NCI-H345 (cell line): ENCODE data around the gene RBM28.
"Not testable (repeated sequence)": the region's sequence is repeated elsewhere in the genome, so short reads cannot be mapped to it uniquely, and the experiment has no call there.

ENCODE experiments used
- DNase-seq: peaks from one replicate; lab custom pipeline; 2025; lab: John Stamatoyannopoulos, UW

RBM28 gene

GRCh38 chr7:128281605-128282380 is 61.9 kb downstream of the RBM28 start:
- peak; percentile 51 for DNase-seq

GRCh38 chr7:128280451-128280850 is 63.3 kb downstream of the RBM28 start:
- DNase-seq = not testable (repeated sequence)

- DNase-seq = no peak
Observed at GRCh38 chr7:128279124-128279713, 64.5 kb downstream of the RBM28 start.

GRCh38 chr7:128278366-128278765 is 65.3 kb downstream of the RBM28 start:
- DNase-seq = no peak

GRCh38 chr7:128275681-128276080 is 68.0 kb downstream of the RBM28 start:
- no peak for DNase-seq

GRCh38 chr7:128274884-128275603 is 68.7 kb downstream of the RBM28 start:
- DNase-seq = no peak

- DNase-seq = no peak
Observed at GRCh38 chr7:128274246-128274883, 69.3 kb downstream of the RBM28 start.

GRCh38 chr7:128271942-128272481 is 71.7 kb downstream of the RBM28 start:
- DNase-seq = no peak

GRCh38 chr7:128271471-128271941 is 72.2 kb downstream of the RBM28 start:
- DNase-seq = no peak

- no peak for DNase-seq
Observed at GRCh38 chr7:128270826-128271272, 72.9 kb downstream of the RBM28 start.

- DNase-seq = no peak
Observed at GRCh38 chr7:128268233-128268632, 75.5 kb downstream of the RBM28 start.

GRCh38 chr7:128267595-128267924 is 76.1 kb downstream of the RBM28 start:
- DNase-seq = no peak

- peak; percentile 84 for DNase-seq
Observed at GRCh38 chr7:128266883-128267594, 76.7 kb downstream of the RBM28 start.

GRCh38 chr7:128266529-128266882 is 77.2 kb downstream of the RBM28 start:
- DNase-seq = no peak

GRCh38 chr7:128265906-128266300 is 77.8 kb downstream of the RBM28 start:
- no peak for DNase-seq

- no peak for DNase-seq
Observed at GRCh38 chr7:128265156-128265905, 78.4 kb downstream of the RBM28 start.

- DNase-seq = no peak
Observed at GRCh38 chr7:128264477-128264876, 79.2 kb downstream of the RBM28 start.

GRCh38 chr7:128263420-128263819 is 80.3 kb downstream of the RBM28 start:
- no peak for DNase-seq

- DNase-seq = no peak
Observed at GRCh38 chr7:128262273-128263028, 81.3 kb downstream of the RBM28 start.
